Neural cell (in vitro differentiated cells): ENCODE results near the gene ZNF189. TPM values are rescaled to one million over a fixed set of nuclear protein-coding genes. Genes with fewer than 3 reads are reported as not detected.

Experiments
- H2AFZ ChIP-seq: fragments of 200-600, 300-800 bp; sonication (generic), shearing (Covaris generic); 2 replicates; pipeline ENCODE4 v1.6.0; 2014; ENCODE audit warnings: low read depth, mild to moderate bottlenecking, antibody characterized with exemption, low read length, moderate library complexity
- H3F3A ChIP-seq: fragments of 200-600 bp; shearing (Covaris generic); 2 replicates; pipeline ENCODE4 v1.6.1; 2016; ENCODE audit warnings: mild to moderate bottlenecking, moderate library complexity, mixed read lengths, antibody characterized with exemption, low read length; ENCODE audit not compliant: insufficient read depth, poor library complexity, severe bottlenecking
- H3K27ac ChIP-seq: fragments of 200-600, 300-800 bp; sonication (generic), shearing (Covaris generic); 2 replicates; pipeline ENCODE4 v1.5.1; 2014; ENCODE audit warnings: mild to moderate bottlenecking, low read length, moderate library complexity
- H3K27me3 ChIP-seq: fragments of 300-800, 200-600 bp; sonication (generic), shearing (Covaris generic); 2 replicates; pipeline ENCODE4 v1.6.0; 2014; ENCODE audit warnings: mild to moderate bottlenecking, low read depth, low read length, moderate library complexity; ENCODE audit not compliant: insufficient read depth
- H3K36me3 ChIP-seq: fragments of 300-800, 200-600 bp; sonication (generic), shearing (Covaris generic); 2 replicates; pipeline ENCODE4 v1.5.1; 2014; ENCODE audit warnings: mild to moderate bottlenecking, antibody characterized with exemption, low read length, moderate library complexity; ENCODE audit not compliant: insufficient read depth
- H3K4me2 ChIP-seq: fragments of 300-800, 200-600 bp; sonication (generic), shearing (Covaris generic); 2 replicates; pipeline ENCODE4 v1.6.0; 2014; ENCODE audit warnings: mild to moderate bottlenecking, low read length
- H3K4me3 ChIP-seq: fragments of 300-800, 200-600 bp; sonication (generic), shearing (Covaris generic); 2 replicates; pipeline ENCODE4 v1.5.1; 2014; ENCODE audit warnings: mild to moderate bottlenecking, low read length, moderate library complexity
- H3K79me2 ChIP-seq: fragments of 200-600 bp; shearing (Covaris generic); replicated peaks from 2 replicates; pipeline ENCODE4 v1.6.0; 2014; ENCODE audit warnings: mild to moderate bottlenecking, low read length, moderate library complexity; ENCODE audit not compliant: insufficient read depth
- H3K9ac ChIP-seq: fragments of 300-800, 200-600 bp; sonication (generic), shearing (Covaris generic); 2 replicates; pipeline ENCODE4 v1.6.1; 2016; ENCODE audit warnings: mild to moderate bottlenecking, low read length, mixed read lengths
- H3K9me2 ChIP-seq: fragments of 200-600 bp; shearing (Covaris generic); 2 replicates; pipeline ENCODE4 v1.6.1; 2016; ENCODE audit warnings: mild to moderate bottlenecking, low read length, mixed read lengths; ENCODE audit not compliant: insufficient read depth
- H3K9me3 ChIP-seq: fragments of 200-600, 300-800 bp; sonication (generic), shearing (Covaris generic); 2 replicates; pipeline ENCODE4 v1.6.1; 2016; ENCODE audit warnings: mild to moderate bottlenecking, mixed run types, low read length, moderate library complexity, mixed read lengths
- H4K20me1 ChIP-seq: fragments of 200-600 bp; shearing (Covaris generic); 2 replicates; pipeline ENCODE4 v1.6.1; 2016; ENCODE audit warnings: mild to moderate bottlenecking, mixed run types; ENCODE audit not compliant: insufficient read depth
- EP300 ChIP-seq: fragments of 450-650 bp; conservative IDR thresholded peaks from 2 replicates; pipeline ENCODE4 v1.6.1; 2014; ENCODE audit warnings: antibody characterized with exemption, mild to moderate bottlenecking, moderate library complexity; ENCODE audit not compliant: poor library complexity, severe bottlenecking
- EZH2 ChIP-seq: fragments of 200-600, 300-800 bp; shearing (Covaris generic), sonication (generic); IDR thresholded peaks from 2 replicates; pipeline ENCODE4 v1.6.1; 2014; ENCODE audit warnings: antibody characterized with exemption, low read length, borderline replicate concordance, mild to moderate bottlenecking; ENCODE audit not compliant: insufficient read depth, poor library complexity, severe bottlenecking
- MXI1 ChIP-seq: fragments of 450-650 bp; conservative IDR thresholded peaks from 2 replicates; pipeline ENCODE4 v1.6.1; 2014; ENCODE audit warnings: antibody characterized with exemption, mild to moderate bottlenecking; ENCODE audit not compliant: poor library complexity, severe bottlenecking
- POLR2AphosphoS5 ChIP-seq: IDR thresholded peaks from 2 replicates; pipeline ENCODE4 v1.6.1; 2012
- RAD21 ChIP-seq: fragments of 450-650 bp; conservative IDR thresholded peaks from 2 replicates; pipeline ENCODE4 v1.6.1; 2014; ENCODE audit warnings: antibody characterized with exemption, mild to moderate bottlenecking, moderate library complexity
- SMC3 ChIP-seq: fragments of 450-650 bp; conservative IDR thresholded peaks from 2 replicates; pipeline ENCODE4 v1.6.1; 2014; ENCODE audit warnings: antibody characterized with exemption, mild to moderate bottlenecking, moderate library complexity; ENCODE audit not compliant: poor library complexity
- TAF1 ChIP-seq: IDR thresholded peaks from 2 replicates; pipeline ENCODE4 v1.6.1; 2012; ENCODE audit warnings: low read depth
- polyA plus RNA-seq: library from polyadenylated mRNA; depleted of rRNA; stranded (reverse); fragments of >200 nt; gene quantifications from 2 replicates; pipeline ENCODE4 v1.2.3, GENCODE V29; 2014
- TF ChIP-seq, protein P1 (sequence below): IDR thresholded peaks from 2 replicates; pipeline ENCODE4 v1.6.1; 2012; ENCODE audit warnings: borderline replicate concordance
- TF ChIP-seq, protein P2 (sequence below): fragments of 450-650 bp; IDR thresholded peaks from 2 replicates; pipeline ENCODE4 v1.5.1; 2014; ENCODE audit warnings: antibody characterized with exemption, mild to moderate bottlenecking, moderate library complexity; ENCODE audit not compliant: poor library complexity, severe bottlenecking

ZNF189 gene
- polyA plus RNA-seq, 1 donor from 2014 or later: 28.0 TPM

DNA sequence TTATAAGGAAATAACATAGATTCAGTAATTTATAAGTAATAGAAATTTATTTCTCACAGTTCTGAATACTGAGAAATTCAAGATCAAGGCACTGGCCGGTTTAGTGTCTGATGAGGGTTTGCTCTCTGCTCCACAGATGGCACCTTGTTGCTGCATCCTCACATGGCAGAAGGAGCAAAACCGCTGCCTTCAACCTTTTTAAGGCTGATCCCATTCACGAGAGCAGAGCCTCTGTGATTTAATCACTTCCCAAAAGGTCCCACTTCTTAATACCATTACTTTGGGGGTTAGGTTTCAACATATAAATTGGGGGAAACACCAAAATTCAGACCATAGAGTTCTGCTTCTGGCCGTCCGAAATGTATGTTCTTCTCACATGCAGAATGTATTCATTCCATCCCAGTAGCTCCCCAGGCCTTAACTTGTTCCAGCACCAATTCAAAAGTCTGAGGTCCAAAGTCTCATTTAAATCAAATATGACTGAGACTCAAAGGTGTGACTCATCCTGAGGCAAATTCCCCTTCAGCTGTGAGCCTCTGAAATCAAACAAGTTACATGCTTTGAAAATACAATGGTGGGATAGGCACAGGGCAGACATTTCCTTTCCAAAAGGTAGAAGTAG lies 44.4 kb upstream of the ZNF189 start:
- no peak overlapping the region for H3K9ac ChIP-seq
- no peaks in the 10 kb centered on the region for H3F3A ChIP-seq
- H4K20me1 ChIP-seq: no peaks in the 10 kb centered on the region
- no peaks in the 10 kb centered on the region for H3K9me3 ChIP-seq
- H3K4me3 ChIP-seq: no peak overlapping the region
- no peaks in the 10 kb centered on the region for H3K9me2 ChIP-seq
- H3K4me2 ChIP-seq: no peak overlapping the region
- H3K27ac ChIP-seq: no peak overlapping the region
- TF ChIP-seq EZH2 (no peak), MXI1 (no peak), EP300 (no peak), SMC3 (no peak), POLR2AphosphoS5 (no peak), TAF1 (no peak), RAD21 (no peak)
- TF ChIP-seq, protein P1, sequence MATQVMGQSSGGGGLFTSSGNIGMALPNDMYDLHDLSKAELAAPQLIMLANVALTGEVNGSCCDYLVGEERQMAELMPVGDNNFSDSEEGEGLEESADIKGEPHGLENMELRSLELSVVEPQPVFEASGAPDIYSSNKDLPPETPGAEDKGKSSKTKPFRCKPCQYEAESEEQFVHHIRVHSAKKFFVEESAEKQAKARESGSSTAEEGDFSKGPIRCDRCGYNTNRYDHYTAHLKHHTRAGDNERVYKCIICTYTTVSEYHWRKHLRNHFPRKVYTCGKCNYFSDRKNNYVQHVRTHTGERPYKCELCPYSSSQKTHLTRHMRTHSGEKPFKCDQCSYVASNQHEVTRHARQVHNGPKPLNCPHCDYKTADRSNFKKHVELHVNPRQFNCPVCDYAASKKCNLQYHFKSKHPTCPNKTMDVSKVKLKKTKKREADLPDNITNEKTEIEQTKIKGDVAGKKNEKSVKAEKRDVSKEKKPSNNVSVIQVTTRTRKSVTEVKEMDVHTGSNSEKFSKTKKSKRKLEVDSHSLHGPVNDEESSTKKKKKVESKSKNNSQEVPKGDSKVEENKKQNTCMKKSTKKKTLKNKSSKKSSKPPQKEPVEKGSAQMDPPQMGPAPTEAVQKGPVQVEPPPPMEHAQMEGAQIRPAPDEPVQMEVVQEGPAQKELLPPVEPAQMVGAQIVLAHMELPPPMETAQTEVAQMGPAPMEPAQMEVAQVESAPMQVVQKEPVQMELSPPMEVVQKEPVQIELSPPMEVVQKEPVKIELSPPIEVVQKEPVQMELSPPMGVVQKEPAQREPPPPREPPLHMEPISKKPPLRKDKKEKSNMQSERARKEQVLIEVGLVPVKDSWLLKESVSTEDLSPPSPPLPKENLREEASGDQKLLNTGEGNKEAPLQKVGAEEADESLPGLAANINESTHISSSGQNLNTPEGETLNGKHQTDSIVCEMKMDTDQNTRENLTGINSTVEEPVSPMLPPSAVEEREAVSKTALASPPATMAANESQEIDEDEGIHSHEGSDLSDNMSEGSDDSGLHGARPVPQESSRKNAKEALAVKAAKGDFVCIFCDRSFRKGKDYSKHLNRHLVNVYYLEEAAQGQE: no peak
- TF ChIP-seq, protein P2, sequence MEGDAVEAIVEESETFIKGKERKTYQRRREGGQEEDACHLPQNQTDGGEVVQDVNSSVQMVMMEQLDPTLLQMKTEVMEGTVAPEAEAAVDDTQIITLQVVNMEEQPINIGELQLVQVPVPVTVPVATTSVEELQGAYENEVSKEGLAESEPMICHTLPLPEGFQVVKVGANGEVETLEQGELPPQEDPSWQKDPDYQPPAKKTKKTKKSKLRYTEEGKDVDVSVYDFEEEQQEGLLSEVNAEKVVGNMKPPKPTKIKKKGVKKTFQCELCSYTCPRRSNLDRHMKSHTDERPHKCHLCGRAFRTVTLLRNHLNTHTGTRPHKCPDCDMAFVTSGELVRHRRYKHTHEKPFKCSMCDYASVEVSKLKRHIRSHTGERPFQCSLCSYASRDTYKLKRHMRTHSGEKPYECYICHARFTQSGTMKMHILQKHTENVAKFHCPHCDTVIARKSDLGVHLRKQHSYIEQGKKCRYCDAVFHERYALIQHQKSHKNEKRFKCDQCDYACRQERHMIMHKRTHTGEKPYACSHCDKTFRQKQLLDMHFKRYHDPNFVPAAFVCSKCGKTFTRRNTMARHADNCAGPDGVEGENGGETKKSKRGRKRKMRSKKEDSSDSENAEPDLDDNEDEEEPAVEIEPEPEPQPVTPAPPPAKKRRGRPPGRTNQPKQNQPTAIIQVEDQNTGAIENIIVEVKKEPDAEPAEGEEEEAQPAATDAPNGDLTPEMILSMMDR: no peak
- no peaks in the 10 kb centered on the region for H3K27me3 ChIP-seq
- no peaks in the 10 kb centered on the region for H3K79me2 ChIP-seq
- no peaks in the 10 kb centered on the region for H3K36me3 ChIP-seq
- no peak overlapping the region for H2AFZ ChIP-seq

DNA sequence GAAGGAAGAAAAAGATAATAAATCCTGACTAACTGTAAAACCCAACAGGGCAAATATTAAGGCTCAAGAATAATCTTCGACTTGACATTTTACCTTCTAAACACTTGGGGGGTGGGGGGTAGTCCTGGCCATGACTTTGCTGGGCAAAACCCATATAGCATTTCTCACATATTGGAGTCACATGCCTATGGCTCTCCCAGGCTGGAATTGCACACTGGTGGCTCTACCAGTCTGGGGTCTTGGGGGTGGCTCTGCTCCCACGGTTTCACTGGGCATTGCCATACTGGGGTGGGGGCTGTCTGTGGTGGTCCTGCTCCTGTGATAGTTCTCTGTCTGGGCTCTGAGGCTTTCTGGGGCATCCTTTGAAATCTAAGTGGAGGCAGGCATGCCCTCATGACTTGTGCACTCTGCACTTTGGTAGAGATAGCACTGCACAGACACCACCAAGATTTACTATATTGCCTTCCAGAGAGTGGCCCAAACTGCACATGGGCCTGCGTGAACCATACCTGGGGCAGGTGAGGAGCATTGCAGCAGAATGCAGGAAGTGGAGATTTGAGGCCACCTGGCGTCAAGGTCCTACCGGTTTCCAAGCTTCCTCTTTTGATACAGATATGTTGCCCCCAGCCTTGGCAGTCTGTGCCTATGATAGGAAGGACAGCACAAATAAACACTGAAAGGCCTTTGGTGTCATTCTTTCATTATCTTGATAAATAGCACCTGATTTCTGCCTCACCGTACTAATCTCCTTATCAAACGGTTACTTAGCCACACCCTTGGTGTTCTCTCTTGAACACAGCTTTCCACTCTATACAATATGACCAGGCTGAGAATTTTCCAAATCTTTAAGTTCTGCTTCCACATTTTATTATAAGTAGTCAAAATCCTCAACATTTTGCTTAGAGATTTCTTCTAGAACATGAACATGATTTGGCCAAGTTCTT lies 43.6 kb upstream of the ZNF189 start:
- Histone ChIP-seq H3K9me2 (no peaks in the 10 kb centered on the region), H4K20me1 (no peaks in the 10 kb centered on the region), H2AFZ (no peak overlapping the region), H3K36me3 (no peaks in the 10 kb centered on the region), H3K4me3 (no peak overlapping the region), H3K27me3 (no peaks in the 10 kb centered on the region), H3K27ac (no peak overlapping the region), H3K4me2 (no peak overlapping the region), H3K9ac (no peak overlapping the region), H3F3A (no peaks in the 10 kb centered on the region), H3K79me2 (no peaks in the 10 kb centered on the region), H3K9me3 (no peaks in the 10 kb centered on the region)
- TF ChIP-seq, protein P2: no peak
- TF ChIP-seq EZH2: no peak
- TF ChIP-seq, protein P1: no peak
- TF ChIP-seq EP300: no peak
- TF ChIP-seq POLR2AphosphoS5: no peak
- TF ChIP-seq SMC3: no peak
- TF ChIP-seq RAD21: no peak
